CMK (cell line): Measurements from ENCODE around the gene SIAH1.
"Not testable (repeated sequence)": the region's sequence is repeated elsewhere in the genome, so short reads cannot be mapped to it uniquely, and the experiment has no call there.

Experiments
- DNase-seq: peaks from one replicate; pipeline ENCODE4 v3.0.0-alpha.2; 2010; ENCODE audit warnings: low read depth

Gene SIAH1, protein sequence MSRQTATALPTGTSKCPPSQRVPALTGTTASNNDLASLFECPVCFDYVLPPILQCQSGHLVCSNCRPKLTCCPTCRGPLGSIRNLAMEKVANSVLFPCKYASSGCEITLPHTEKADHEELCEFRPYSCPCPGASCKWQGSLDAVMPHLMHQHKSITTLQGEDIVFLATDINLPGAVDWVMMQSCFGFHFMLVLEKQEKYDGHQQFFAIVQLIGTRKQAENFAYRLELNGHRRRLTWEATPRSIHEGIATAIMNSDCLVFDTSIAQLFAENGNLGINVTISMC

DNA sequence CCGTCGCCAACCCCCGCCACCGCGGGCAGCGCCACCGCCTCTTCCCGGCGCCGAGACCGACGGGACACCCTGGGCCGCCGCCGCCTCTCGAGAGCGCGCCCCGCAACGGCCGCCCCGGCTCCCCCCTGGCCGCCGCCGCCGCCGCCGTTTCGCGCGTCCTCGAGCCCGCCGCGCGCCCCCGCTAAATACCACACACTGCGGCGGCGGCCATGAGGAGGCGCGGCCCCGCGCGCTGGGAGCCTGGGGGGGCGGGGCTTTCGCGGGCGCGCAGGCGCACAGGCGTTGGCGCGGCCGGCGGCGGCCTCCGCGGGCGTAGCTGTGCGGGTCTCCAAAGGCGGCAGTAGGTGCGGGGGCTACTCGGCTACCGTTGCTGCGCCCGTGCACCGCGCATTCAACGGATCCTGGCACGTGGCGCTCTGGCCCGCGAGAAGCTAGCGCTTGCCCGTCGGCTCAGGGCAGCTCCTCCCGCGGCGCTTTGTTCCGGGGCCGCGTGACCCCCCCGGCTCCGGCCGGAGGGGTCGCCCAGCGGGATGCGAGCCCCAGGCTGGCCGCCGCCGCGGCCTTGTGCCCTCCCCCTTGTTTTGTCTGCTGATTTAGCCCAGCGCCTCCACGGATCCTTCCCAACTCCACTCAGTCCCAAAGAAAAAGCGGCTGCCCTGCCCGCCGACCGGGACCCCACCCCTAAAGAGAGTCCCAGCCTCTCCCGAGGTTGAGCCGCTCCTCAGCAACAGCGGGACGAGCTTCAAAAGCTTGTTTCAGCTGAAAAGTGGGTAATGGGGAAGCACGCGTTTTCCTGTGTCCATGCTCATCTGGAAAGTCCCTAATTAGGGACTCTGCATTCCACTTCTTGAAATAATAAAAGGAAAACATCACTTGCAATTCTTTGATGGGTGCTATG, at the start of gene SIAH1:
TSS of gene SIAH1 (minus strand) at position 161 of the 898 bp plus-strand sequence. CDS start 22,985 bp downstream, outside the sequence.
- DNase-seq: no peak

- no peak for DNase-seq
Observed at GRCh38 chr16:48434653-48435317, 49.6 kb upstream of the SIAH1 start.

GRCh38 chr16:48433850-48434530, 48.8 kb upstream of the SIAH1 start:
- DNase-seq: no peak

DNA sequence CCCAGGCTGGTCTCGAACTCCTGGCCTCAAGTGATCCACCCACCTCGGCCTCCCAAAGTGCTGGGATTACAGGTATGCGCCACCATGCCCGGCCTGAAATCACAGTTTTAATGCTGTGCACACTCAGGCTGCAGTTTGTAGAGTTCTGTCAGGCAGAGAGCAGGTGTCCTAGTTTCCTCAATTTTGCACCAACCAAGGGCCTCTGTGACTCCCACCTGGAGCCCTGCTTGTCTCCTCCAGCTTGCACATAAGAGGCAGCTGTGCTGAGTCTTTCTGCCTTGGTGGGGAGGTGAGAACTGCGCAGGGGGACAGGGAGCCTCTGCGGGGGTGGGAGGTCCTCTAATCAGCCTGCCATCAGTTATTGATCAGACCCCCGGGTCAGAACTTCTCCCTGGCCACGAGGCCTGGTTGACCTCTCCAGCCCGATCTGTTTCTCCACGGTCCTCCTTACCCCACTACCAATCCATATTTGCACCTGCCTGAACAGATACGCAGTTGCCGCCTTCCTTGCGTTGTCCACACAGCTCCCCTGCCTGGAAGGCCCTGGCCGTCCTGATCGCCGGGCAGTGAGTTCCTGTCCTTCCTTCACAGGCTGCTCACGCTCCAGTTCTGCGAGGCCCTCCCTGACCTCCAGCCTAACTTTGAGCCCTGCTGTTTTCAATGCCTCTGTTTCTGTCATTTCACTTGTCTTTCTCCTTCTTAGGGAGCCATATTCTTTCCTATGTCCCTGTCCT, 48.1 kb upstream of the SIAH1 start:
- DNase-seq: no peak

GRCh38 chr16:48432136-48432535, 46.9 kb upstream of the SIAH1 start:
- no peak for DNase-seq

GRCh38 chr16:48430890-48431289, 45.7 kb upstream of the SIAH1 start:
- DNase-seq: no peak

DNA sequence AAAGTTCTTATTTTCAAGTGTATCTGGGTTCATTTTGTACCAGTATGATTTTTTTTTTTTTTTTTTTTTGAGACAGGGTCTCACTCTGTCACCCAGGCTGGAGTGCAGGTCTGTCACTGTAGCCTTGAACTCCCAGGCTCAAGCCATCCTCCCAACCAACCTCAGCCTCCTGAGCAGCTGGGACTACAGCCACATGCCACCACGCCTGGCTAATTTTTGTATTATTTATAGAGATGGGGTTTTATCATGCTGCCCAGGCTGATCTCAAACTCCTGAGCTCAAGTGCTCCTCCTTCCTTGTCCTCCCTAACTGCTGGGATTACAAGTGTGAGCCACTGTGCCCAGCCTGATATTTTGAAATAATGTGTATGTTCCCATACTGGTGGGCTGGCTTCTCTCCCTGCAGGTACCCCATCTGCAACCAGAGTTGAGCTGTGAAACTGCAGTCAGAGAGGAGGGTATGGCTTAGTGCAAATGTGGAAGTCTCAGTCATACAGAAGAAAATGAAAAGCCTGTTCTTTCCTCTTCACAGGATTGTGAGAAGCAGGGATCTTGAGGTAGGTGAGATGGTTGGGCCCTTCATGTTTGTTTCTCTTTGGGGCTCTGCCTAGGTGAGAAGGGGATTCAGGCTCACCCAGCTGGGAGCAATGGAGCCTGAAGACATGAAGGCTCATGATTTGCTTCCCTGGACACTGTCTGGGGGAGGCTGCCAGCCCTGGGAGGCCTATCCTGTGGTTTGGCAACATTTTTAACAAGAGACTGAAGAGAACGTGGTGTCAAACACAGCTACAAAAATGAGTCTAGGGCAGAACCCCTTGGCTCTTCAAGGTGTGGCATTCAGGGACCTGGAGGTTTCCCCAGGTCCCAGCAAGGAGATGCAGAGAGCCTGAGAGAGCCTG, 41.3 kb upstream of the SIAH1 start:
- DNase-seq: no peak

GRCh38 chr16:48422537-48422936, 37.3 kb upstream of the SIAH1 start:
- no peak for DNase-seq

DNA sequence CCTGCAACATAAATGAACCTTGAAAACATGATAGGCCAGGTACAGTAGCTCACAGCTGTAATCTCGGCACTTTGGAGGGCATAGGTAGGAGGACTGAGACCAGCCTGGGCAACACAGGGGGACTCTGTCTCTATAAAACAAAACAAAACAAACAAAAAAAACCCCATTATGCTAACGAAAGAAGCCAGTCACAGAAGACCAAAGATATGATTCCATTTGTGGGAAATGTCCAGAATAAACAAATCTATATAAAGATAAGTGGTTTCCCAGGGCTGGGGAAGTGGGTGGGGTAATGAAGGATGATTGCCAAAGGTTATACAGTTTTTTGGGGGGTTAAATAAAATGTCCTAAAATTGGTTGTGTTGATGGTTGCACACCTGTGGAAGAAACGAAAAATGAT, 36.5 kb upstream of the SIAH1 start:
- no peak for DNase-seq

- DNase-seq: no peak
Observed at GRCh38 chr16:48420437-48420836, 35.2 kb upstream of the SIAH1 start.

DNA sequence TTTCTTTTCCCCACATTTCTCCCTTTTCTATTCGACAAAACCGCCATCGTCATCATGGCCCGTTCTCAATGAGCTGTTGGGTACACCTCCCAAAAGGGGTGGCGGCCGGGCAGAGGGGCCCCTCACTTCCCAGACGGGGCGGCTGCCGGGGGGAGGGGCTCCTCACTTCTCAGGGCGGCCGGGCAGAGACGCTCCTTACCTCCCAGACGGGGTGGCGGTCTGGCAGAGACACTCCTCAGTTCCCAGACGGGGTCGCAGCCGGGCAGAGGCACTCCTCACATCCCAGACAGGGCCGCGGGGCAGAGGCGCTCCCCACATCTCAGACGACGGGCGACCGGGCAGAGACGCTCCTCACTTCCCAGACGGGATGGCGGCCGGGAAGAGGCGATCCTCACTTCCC, 31.4 kb upstream of the SIAH1 start:
- DNase-seq: not testable (repeated sequence)

- no peak for DNase-seq
Observed at GRCh38 chr16:48413272-48413671, 28.1 kb upstream of the SIAH1 start.

- DNase-seq: no peak
Observed at GRCh38 chr16:48409839-48410632, 24.8 kb upstream of the SIAH1 start.

GRCh38 chr16:48408688-48409087, 23.5 kb upstream of the SIAH1 start:
- DNase-seq: no peak

DNA sequence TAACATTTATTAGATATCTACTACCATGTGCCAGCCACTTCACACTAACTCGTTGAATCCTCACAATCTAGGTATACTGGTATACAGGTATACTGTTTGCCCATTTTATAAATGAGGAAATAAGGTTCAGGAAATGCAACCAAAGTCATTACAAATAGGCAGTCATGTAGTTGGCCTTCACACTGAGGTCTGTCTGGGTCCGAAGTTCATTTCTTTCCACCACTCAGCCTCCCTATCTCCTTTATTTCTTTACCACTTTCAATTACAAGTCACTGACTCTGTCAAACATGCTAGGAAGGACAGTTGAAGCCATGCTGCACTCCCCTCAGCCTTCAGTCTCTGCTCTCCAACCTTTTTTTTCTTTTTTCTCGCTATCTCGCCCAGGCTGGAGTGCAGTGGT, 20.7 kb upstream of the SIAH1 start:
- DNase-seq: no peak

DNA sequence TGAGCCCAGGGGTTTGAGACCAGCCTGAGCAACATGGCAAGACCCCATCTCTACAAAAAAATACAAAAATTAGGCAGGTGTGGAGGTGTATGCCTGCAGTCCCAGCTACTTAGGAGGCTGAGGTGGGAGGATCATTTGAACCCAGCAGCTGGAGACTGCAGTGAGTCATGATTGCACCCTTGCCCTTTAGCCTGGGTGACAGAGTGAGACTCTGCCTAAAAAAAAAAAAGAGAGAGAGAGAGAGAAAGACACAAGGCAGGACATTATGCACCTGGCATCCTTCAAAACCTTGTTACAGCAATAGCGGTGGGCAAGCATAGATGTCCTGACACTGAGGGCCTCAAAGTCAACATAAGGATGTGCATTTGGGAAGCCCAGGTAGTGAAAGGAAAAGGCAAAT, 19.9 kb upstream of the SIAH1 start:
- no peak for DNase-seq

DNA sequence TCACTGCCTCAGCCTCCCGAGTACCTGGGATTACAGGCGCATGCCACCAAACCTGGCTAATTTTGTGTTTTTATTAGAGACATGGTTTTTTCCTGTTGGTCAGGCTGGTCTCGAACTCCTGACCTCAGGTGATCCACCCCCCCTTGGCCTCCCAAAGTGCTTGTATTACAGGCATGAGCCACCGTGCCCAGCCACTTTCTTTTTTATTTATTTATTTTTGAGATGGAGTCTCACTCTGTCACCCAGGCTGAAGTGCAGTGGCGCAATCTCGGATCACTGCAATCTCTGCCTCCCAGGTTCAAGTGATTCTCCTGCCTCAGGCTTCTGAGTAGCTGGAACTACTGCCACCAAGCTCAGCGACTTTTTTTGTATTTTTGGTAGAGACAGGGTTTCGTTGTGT, 17.3 kb upstream of the SIAH1 start:
- DNase-seq: not testable (repeated sequence)

GRCh38 chr16:48395375-48395774, 10.2 kb upstream of the SIAH1 start:
- no peak for DNase-seq

GRCh38 chr16:48394355-48394703, 9.1 kb upstream of the SIAH1 start:
- DNase-seq: no peak
